ENCODE measurements around the gene BAG5.

- TF ChIP-seq CTCF (IDR thresholded peaks at IDR 0.05; ENCODE audit: low read depth, low read length) = peak; percentile 20
- no peak for TF ChIP-seq EZH2phosphoT487 (IDR thresholded peaks at IDR 0.05; ENCODE audit: low read depth)
Observed at GRCh38 chr14:103539056-103539825, 23.2 kb downstream of the BAG5 start.

Data from OCI-LY3 (cell line).